C4-2B (cell line): ENCODE data around the gene RBM15B.

ENCODE experiments used
- ZFX ChIP-seq: fragments of 450-650 bp; IDR thresholded peaks from 2 replicates; pipeline ENCODE4 v1.6.1; 2017
- TF ChIP-seq, protein P1 (sequence below): fragments of 450-650 bp; conservative IDR thresholded peaks from 2 replicates; pipeline ENCODE4 v1.5.1; 2017; ENCODE audit warnings: mild to moderate bottlenecking

DNA sequence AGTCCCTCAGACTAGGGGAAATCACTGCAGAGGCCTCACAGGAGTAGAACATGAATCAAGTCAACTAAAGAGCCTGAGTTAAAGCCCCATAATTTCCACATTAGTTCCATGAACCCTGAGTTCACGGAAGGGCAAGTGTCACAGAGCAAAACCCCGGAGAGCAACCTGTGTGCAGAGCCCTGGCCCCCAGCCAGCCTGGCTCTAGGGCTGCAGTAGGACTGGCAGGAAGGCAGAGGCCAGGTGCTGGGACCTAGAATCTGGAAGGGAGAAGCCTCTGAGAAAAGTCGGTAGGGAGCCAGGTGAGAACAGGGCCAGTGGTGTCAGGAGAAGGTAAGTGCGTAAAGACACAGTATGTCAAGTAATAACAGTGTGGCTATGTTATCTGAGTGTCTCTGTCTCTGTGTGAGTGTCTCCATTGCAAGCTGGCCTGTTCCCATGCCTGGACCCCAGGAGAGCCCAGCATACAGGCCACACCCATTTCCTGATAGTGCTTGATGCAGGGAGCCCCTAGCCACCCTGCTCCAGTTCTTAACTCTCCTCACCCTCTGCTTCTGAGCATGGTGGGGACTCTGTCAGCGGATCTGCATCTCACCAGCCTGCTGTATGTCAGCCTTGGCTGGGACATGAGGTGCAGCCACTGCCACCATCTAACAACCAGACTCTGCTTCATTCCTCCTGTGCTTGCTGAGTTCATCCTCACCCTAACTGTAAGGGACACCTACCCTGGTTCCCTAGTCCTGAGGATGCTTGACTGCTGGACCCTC is 17.2 kb upstream of the RBM15B start:
- TF ChIP-seq, protein P1, sequence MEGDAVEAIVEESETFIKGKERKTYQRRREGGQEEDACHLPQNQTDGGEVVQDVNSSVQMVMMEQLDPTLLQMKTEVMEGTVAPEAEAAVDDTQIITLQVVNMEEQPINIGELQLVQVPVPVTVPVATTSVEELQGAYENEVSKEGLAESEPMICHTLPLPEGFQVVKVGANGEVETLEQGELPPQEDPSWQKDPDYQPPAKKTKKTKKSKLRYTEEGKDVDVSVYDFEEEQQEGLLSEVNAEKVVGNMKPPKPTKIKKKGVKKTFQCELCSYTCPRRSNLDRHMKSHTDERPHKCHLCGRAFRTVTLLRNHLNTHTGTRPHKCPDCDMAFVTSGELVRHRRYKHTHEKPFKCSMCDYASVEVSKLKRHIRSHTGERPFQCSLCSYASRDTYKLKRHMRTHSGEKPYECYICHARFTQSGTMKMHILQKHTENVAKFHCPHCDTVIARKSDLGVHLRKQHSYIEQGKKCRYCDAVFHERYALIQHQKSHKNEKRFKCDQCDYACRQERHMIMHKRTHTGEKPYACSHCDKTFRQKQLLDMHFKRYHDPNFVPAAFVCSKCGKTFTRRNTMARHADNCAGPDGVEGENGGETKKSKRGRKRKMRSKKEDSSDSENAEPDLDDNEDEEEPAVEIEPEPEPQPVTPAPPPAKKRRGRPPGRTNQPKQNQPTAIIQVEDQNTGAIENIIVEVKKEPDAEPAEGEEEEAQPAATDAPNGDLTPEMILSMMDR, result no peak
- no peak for TF ChIP-seq ZFX
